ENCODE data around the gene TPI1.

Gene TPI1

GRCh38 chr12:6828781-6829535 lies 38.4 kb upstream of the TPI1 start:
- peak in 1 of 2 experiments; percentile 10 for DNase-seq

- DNase-seq, result peak in 1 of 2 experiments; percentile 13
These were observed 37.7 kb upstream of the TPI1 start for GRCh38 chr12:6829536-6830220.

- no peak for DNase-seq
These were observed 36.9 kb upstream of the TPI1 start for GRCh38 chr12:6830286-6830890.

- no peak for DNase-seq
These were observed 36.3 kb upstream of the TPI1 start for GRCh38 chr12:6830999-6831398.

GRCh38 chr12:6831450-6831995 lies 35.8 kb upstream of the TPI1 start:
- no peak for DNase-seq

- DNase-seq, result no peak
These were observed 35.2 kb upstream of the TPI1 start for GRCh38 chr12:6832125-6832524.

- no peak for DNase-seq
These were observed 34.0 kb upstream of the TPI1 start for GRCh38 chr12:6833189-6833890.

- DNase-seq, result no peak
These were observed 33.1 kb upstream of the TPI1 start for GRCh38 chr12:6834254-6834653.

- no peak for DNase-seq
These were observed 32.5 kb upstream of the TPI1 start for GRCh38 chr12:6834873-6835272.

- DNase-seq, result no peak
These were observed 30.5 kb upstream of the TPI1 start for GRCh38 chr12:6836851-6837250.

GRCh38 chr12:6837370-6838060 lies 29.8 kb upstream of the TPI1 start:
- DNase-seq, result no peak

- DNase-seq, result no peak
These were observed 28.5 kb upstream of the TPI1 start for GRCh38 chr12:6838854-6839253.

- no peak for DNase-seq
These were observed 27.7 kb upstream of the TPI1 start for GRCh38 chr12:6839482-6840201.

GRCh38 chr12:6840330-6840729 lies 27.0 kb upstream of the TPI1 start:
- no peak for DNase-seq

- DNase-seq, result no peak
These were observed 26.4 kb upstream of the TPI1 start, which contains the start of gene GNB3 for GRCh38 chr12:6840761-6841515. GNB3 (plus strand) TSS chr12:6840925; CDS start chr12:6841288, 363 bp downstream.

GRCh38 chr12:6842075-6842474 lies 25.3 kb upstream of the TPI1 start:
- no peak for DNase-seq

GRCh38 chr12:6843118-6843902 lies 24.0 kb upstream of the TPI1 start:
- DNase-seq, result no peak

- DNase-seq, result no peak
These were observed 21.9 kb upstream of the TPI1 start for GRCh38 chr12:6845395-6845794.

- DNase-seq, result no peak
These were observed 20.9 kb upstream of the TPI1 start for GRCh38 chr12:6846316-6846869.

GRCh38 chr12:6847676-6848075 lies 19.7 kb upstream of the TPI1 start:
- DNase-seq, result no peak
